Right kidney (tissue), 1 donor: ENCODE measurements around the gene RPS3.

Experiments used
- DNase-seq: peaks from one replicate; pipeline ENCODE4 v3.0.0-alpha.2; 2016

RPS3 gene

GRCh38 chr11:75432911-75433321 lies 33.6 kb downstream of the RPS3 start, which contains the start of gene KLHL35:
Gene KLHL35, minus strand, starts transcription at chr11:75433203. Its CDS starts 2,574 bp downstream, at chr11:75430629.
- no peak for DNase-seq

- DNase-seq: no peak
Measured at GRCh38 chr11:75433443-75433842, 34.1 kb downstream of the RPS3 start.

- no peak for DNase-seq
Measured at GRCh38 chr11:75434051-75434450, 34.7 kb downstream of the RPS3 start.

- DNase-seq: no peak
Measured at GRCh38 chr11:75434886-75435570, 35.7 kb downstream of the RPS3 start.

GRCh38 chr11:75435571-75435925 lies 36.2 kb downstream of the RPS3 start:
- no peak for DNase-seq

- no peak for DNase-seq
Measured at GRCh38 chr11:75436806-75437205, 37.5 kb downstream of the RPS3 start.

GRCh38 chr11:75437966-75438659 lies 38.8 kb downstream of the RPS3 start:
- no peak for DNase-seq

GRCh38 chr11:75439026-75439425 lies 39.7 kb downstream of the RPS3 start:
- no peak for DNase-seq

- DNase-seq: no peak
Measured at GRCh38 chr11:75439495-75440120, 40.3 kb downstream of the RPS3 start.

- no peak for DNase-seq
Measured at GRCh38 chr11:75440960-75441803, 41.9 kb downstream of the RPS3 start.

GRCh38 chr11:75441804-75442132 lies 42.5 kb downstream of the RPS3 start:
- DNase-seq: no peak

- DNase-seq: no peak
Measured at GRCh38 chr11:75442161-75442885, 43.0 kb downstream of the RPS3 start.

GRCh38 chr11:75443043-75443442 lies 43.7 kb downstream of the RPS3 start:
- no peak for DNase-seq

GRCh38 chr11:75445315-75445953 lies 46.1 kb downstream of the RPS3 start:
- DNase-seq: no peak

GRCh38 chr11:75447415-75447814 lies 48.1 kb downstream of the RPS3 start:
- no peak for DNase-seq

- no peak for DNase-seq
Measured at GRCh38 chr11:75449271-75449670, 50.0 kb downstream of the RPS3 start.

- DNase-seq: no peak
Measured at GRCh38 chr11:75449776-75450175, 50.5 kb downstream of the RPS3 start.

- DNase-seq: no peak
Measured at GRCh38 chr11:75450236-75450635, 50.9 kb downstream of the RPS3 start.

- DNase-seq: no peak
Measured at GRCh38 chr11:75450826-75451821, 51.8 kb downstream of the RPS3 start.

GRCh38 chr11:75453916-75454655 lies 54.8 kb downstream of the RPS3 start:
- DNase-seq: no peak
